Type B pancreatic cell (in vitro differentiated cells): ENCODE measurements around the gene MLKL. TPM values are rescaled to one million over a fixed set of nuclear protein-coding genes. Genes with fewer than 3 reads are reported as not detected.
"Not testable (repeated sequence)": the region's sequence is repeated elsewhere in the genome, so short reads cannot be mapped to it uniquely, and the experiment has no call there.

Experiments
- DNase-seq: peaks from one replicate; pipeline ENCODE4 v3.0.0; 2021; ENCODE audit warnings: mixed read lengths; ENCODE audit not compliant: unreplicated experiment; ENCODE audit errors: extremely low spot score
- H3K27ac Mint-ChIP-seq: 2 replicates; pipeline ENCODE4 v1.8.0; 2021; ENCODE audit warnings: mild to moderate bottlenecking, mixed read lengths
- H3K27me3 Mint-ChIP-seq: 2 replicates; pipeline ENCODE4 v1.8.0; 2021; ENCODE audit warnings: mixed read lengths
- H3K36me3 Mint-ChIP-seq: 2 replicates; pipeline ENCODE4 v1.8.0; 2021; ENCODE audit warnings: mixed read lengths
- H3K4me1 Mint-ChIP-seq: one replicate; pipeline ENCODE4 v1.8.0; 2021; ENCODE audit warnings: mixed read lengths; ENCODE audit not compliant: unreplicated experiment
- H3K4me3 Mint-ChIP-seq: 2 replicates; pipeline ENCODE4 v1.8.0; 2021; ENCODE audit warnings: mild to moderate bottlenecking, mixed read lengths
- H3K9me3 Mint-ChIP-seq: 2 replicates; pipeline ENCODE4 v1.8.0; 2021; ENCODE audit warnings: mixed read lengths
- total RNA-seq: library from RNA; stranded (reverse); gene quantifications from 2 replicates; pipeline ENCODE4 v1.2.1, GENCODE V29; 2021; ENCODE audit warnings: low replicate concordance
- TF ChIP-seq, protein P1 (sequence below): fragments of 200-600 bp; sonication (generic); conservative IDR thresholded peaks from 2 replicates; pipeline ENCODE4 v1.5.0; 2021; ENCODE audit warnings: antibody characterized with exemption, mild to moderate bottlenecking

MLKL gene
- total RNA-seq, 1 donor from 2014 or later: 0.58 TPM

DNA sequence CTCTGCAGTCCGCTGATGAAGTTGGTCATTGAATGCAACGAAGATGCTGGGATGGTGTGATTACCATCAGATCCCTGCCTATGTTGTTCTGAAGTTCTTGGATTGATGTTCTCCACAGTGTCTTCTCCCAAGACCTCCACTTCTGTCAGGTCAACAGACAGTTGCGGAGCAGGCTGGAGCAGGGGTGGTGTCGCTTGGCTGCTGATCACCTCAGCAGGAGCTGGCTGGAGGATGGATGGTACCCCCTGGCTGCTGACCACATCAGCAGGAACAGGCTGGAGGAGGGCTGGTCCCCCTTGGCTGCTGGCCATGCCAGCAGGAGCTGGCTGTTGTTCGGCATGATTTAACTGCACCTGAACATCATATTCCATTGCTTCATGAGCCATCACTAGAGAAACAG, 39.6 kb downstream of the MLKL start:
- Mint-ChIP-seq H3K9me3 (no peaks in the 10 kb centered on the region), H3K36me3 (peaks cover 39% of the 10 kb centered on the region)
- TF ChIP-seq, protein P1, sequence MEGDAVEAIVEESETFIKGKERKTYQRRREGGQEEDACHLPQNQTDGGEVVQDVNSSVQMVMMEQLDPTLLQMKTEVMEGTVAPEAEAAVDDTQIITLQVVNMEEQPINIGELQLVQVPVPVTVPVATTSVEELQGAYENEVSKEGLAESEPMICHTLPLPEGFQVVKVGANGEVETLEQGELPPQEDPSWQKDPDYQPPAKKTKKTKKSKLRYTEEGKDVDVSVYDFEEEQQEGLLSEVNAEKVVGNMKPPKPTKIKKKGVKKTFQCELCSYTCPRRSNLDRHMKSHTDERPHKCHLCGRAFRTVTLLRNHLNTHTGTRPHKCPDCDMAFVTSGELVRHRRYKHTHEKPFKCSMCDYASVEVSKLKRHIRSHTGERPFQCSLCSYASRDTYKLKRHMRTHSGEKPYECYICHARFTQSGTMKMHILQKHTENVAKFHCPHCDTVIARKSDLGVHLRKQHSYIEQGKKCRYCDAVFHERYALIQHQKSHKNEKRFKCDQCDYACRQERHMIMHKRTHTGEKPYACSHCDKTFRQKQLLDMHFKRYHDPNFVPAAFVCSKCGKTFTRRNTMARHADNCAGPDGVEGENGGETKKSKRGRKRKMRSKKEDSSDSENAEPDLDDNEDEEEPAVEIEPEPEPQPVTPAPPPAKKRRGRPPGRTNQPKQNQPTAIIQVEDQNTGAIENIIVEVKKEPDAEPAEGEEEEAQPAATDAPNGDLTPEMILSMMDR: no peak

DNA sequence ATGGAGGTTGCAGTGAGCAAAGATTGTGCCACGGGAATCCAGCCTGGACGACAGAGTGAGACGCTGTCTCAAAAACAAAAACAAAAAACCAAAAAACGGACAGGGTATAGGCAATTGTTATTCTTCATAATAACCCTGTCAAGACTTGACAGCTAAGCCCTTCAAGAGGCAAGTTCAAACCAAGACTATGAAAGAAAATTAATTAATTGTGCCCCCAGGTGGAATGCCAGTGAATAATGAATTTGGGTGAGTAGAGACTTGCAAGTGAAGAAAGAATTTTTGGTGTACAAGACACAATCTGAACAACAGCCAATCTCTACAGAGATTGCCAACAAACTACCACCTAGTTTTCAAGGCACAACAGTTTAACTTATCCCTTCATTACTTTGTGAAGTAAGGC, 40.3 kb downstream of the MLKL start:
- Mint-ChIP-seq H3K4me1 (peaks cover 8% of the 10 kb centered on the region), H3K36me3 (peaks cover 43% of the 10 kb centered on the region), H3K9me3 (no peaks in the 10 kb centered on the region), H3K4me3 (no peak overlapping the region), H3K27ac (no peak overlapping the region), H3K27me3 (no peaks in the 10 kb centered on the region)
- TF ChIP-seq, protein P1: no peak
- no peak for DNase-seq

More for the DNA sequence above, 39.6 kb downstream of the MLKL start:
- Mint-ChIP-seq H3K4me3 (no peak overlapping the region), H3K27ac (no peak overlapping the region), H3K27me3 (no peaks in the 10 kb centered on the region), H3K4me1 (peaks cover 8% of the 10 kb centered on the region)
- no peak for DNase-seq

DNA sequence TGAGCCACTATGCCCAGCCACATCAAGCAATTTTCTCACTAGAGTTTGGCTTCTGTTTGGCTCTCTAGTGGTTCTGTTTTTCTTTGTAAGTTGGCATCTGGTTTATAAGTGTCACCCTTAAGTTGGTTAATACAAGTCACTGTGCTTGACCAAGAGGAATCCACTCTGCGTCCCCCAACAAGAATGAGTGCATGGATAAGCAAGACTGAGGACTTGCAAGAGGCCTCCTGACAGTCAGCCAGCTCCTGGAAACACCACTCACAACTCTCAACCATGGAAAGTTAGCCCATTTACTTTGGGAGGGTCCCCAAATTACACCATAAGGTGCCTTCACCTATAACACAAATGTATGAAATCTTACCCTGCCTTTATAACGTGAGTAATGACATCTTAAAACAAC, 41.6 kb downstream of the MLKL start:
- Mint-ChIP-seq H3K27me3 (no peaks in the 10 kb centered on the region), H3K27ac (no peak overlapping the region), H3K36me3 (peaks cover 43% of the 10 kb centered on the region), H3K4me3 (no peak overlapping the region), H3K4me1 (peaks cover 8% of the 10 kb centered on the region), H3K9me3 (no peaks in the 10 kb centered on the region)
- TF ChIP-seq, protein P1: no peak
- no peak for DNase-seq

DNA sequence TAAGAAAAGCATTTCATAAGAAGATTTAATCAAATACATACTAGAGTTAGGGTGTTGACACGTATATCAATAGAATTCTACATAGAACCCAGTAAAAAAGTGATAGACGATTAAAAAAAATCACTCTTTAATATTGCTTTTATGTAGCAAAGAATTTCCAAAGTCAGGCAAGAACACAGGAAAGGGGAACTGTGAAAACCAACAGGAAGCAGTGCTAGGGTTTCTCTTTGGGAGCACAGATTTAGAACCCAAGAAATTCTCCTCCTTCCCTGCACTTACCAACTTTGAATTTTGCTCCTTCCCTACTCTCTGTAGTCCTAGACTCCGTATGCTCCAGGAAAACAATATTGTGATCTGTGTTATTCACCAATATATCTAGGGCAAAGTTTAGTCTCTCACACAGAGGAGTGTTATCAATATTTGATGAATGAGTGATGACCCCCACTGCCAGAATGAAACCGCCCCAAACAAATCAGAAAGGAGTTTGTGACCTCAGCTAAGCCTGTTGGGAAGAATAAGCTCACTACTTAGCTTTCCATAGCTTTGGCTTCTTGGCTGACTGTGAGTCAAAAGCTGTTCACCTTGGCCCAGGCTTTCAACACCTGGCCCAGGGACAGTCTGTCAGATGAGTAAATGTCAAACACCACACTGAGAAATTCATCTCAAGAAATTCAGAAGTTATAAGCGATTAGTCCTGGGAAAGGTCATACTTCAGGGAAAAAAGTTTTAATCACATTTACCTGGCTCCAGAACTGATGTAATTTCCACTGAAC, 42.6 kb downstream of the MLKL start:
- TF ChIP-seq, protein P1: no peak
- peaks cover 8% of the 10 kb centered on the region for H3K4me1 Mint-ChIP-seq
- H3K36me3 Mint-ChIP-seq: peaks cover 43% of the 10 kb centered on the region
- H3K27me3 Mint-ChIP-seq: no peaks in the 10 kb centered on the region
- H3K4me3 Mint-ChIP-seq: no peak overlapping the region
- H3K9me3 Mint-ChIP-seq: no peaks in the 10 kb centered on the region
- DNase-seq: no peak
- H3K27ac Mint-ChIP-seq: no peak overlapping the region

DNA sequence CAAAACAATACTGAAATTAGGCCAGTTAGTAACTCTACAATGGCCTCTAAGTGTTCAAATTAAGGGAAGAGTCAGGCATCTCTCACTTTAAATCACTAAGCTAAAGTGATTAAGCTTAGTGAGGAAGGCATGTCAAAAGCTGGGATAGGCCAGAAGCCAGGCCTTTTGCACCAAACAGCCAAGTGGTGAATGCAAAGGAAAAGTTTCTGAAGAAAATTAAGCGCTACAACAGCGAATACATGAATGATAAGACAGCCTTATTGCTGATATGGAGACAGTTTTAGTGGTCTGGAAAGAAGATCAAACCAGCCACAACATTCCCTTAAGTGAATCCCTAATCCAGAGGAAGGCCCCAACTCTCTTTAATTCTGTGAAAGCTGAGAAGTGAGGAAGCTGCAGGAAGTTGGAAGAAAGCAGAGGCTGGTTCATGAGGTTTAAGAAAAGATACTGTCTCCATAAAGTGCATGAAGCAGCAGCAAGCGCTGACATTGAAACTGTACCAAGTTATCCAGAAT, 46.1 kb downstream of the MLKL start:
- DNase-seq: no peak
- H3K4me3 Mint-ChIP-seq: no peak overlapping the region
- H3K4me1 Mint-ChIP-seq: peaks cover 5% of the 10 kb centered on the region
- no peak overlapping the region for H3K27ac Mint-ChIP-seq
- peaks cover 22% of the 10 kb centered on the region for H3K36me3 Mint-ChIP-seq
- TF ChIP-seq, protein P1: no peak
- no peaks in the 10 kb centered on the region for H3K27me3 Mint-ChIP-seq
- no peaks in the 10 kb centered on the region for H3K9me3 Mint-ChIP-seq

DNA sequence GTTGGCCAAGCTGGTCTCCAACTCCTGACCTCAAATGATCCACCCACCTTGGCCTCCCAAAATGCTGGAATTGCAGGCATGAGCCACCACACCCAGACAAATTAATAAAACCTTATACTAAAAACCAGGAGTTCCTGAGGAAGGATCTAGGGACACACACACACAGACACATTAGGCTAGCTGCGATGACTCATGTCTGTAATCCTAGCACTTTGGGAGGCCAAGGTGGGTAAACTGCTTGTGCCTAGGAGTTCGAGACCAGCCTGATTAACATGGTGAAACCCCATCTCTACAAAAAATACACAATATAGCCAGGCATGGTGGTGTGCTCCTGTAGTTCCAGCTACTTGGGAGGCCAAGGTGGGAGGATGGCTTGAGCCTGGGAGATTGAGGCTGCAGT, 47.8 kb downstream of the MLKL start:
- H3K4me3 Mint-ChIP-seq, H3K27ac Mint-ChIP-seq, H3K4me1 Mint-ChIP-seq, H3K27me3 Mint-ChIP-seq, DNase-seq, H3K36me3 Mint-ChIP-seq, H3K9me3 Mint-ChIP-seq: not testable (repeated sequence)
